ENCODE results near the gene LAIR1.

DNA sequence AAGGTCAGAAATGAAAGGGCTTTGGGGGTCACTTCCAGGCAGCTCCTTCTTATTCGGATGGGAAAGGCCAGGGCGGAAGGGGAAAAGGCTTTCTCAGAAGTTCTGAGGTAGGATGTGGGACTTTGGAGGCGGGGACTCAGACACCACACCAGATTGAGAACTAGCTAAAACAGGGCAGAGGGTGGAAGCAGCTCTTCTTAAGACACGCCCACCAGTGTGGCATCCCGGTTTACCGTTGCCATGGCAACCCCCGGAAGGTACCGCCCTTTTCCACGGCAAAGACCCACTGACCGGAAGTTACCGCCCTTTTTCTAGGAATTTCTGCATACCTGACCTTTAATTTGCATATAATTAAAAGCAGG is 48.0 kb downstream of the LAIR1 start:
- TF ChIP-seq, protein P1, sequence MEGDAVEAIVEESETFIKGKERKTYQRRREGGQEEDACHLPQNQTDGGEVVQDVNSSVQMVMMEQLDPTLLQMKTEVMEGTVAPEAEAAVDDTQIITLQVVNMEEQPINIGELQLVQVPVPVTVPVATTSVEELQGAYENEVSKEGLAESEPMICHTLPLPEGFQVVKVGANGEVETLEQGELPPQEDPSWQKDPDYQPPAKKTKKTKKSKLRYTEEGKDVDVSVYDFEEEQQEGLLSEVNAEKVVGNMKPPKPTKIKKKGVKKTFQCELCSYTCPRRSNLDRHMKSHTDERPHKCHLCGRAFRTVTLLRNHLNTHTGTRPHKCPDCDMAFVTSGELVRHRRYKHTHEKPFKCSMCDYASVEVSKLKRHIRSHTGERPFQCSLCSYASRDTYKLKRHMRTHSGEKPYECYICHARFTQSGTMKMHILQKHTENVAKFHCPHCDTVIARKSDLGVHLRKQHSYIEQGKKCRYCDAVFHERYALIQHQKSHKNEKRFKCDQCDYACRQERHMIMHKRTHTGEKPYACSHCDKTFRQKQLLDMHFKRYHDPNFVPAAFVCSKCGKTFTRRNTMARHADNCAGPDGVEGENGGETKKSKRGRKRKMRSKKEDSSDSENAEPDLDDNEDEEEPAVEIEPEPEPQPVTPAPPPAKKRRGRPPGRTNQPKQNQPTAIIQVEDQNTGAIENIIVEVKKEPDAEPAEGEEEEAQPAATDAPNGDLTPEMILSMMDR (IDR thresholded peaks at IDR 0.05; ENCODE audit: low read length), result no peak
- no peak for TF ChIP-seq EZH2 (IDR thresholded peaks at IDR 0.05; ENCODE audit: borderline replicate concordance, low read length)
